ENCODE results near the gene LENG9.

Gene LENG9

GRCh38 chr19:54420068-54420382 lies 43.6 kb downstream of the LENG9 start:
- no peak for ATAC-seq

- no peak for ATAC-seq
Observed at GRCh38 chr19:54418930-54419800, 44.4 kb downstream of the LENG9 start.

DNA sequence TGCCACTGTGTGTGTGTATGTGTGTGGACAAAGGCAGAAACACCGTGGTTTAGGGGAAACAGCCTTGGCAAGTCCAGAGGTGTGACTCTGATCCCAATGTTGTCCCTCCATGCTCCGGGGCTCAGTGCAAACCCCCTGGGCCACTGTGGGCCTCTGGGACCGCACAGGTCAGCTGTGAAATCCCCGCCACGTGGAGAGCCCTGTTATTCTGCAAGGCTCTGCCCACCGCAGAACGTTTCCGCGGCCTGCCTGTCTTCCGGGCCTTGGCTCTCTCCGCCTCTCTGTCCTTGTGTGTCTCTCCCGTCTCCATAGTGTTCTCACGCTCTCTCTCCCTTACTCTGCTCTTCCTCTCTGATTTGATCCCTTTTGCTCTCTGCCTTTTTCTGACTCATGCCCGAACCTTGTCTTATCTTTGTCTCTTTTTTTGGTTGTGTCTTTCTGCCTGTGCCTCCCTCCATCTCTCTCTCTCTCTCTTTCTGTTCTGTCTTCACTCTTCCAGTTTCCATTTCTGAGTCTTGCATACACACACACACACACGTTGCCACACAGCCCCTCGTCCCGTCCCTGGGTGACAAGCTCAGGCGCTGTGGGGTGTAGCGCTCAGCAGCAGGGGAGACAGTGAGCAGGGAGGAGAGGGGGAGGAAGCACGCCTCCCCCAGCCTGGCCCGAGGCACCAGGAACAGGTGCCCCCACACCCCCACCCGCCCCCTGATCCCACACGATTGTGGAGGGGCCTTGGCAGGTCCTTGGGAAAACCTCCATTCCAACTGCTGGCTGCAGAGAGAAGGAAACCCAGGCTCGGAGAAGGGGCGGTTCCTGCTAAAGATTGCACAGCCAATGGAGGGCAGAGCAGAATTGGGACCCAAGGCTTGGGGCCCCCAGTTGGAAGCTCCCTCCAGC lies 45.3 kb downstream of the LENG9 start:
- ATAC-seq: peak; percentile 32 to 37

- no peak for ATAC-seq
Observed at GRCh38 chr19:54416695-54417491, 46.7 kb downstream of the LENG9 start.

DNA sequence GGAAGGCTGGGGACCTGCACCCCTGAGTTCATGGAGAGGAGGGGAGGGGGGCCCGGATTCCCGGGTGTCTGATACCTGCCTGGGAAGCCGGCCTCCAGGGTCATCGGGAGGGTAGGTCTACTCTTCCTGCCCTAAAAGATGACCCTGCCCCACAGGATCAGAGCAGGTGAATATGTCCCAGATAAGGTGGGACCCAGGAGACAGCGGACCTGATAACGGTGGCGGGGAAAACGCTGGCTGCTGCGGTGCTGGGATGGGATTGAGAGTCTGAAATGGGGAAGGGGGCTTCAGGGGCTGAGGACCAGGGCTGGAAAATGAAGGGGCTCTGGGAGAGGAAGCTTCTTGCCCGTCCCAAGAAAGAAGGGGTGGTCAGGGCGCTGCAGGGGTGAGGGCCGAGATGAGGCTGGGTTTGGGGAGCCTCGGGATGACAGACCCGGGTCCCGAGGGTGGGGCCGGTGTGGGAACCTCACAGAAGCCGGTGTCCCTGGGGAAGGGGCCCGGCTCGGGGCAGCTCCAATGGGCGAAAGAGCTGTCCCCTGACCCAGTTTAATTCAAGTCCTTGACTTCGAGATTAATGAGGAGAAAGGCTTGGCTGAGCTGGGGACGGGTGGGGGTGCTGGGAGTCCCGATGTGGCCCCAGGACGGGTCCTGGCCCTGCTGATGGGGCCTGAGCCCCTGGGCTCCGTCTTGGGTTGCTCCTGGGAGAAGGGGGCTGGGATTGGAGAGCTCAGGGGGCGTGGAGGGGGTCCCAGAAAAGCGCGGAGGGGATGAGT lies 47.5 kb downstream of the LENG9 start:
- no peak for ATAC-seq

- no peak for ATAC-seq
Observed at GRCh38 chr19:54415208-54415900, 48.2 kb downstream of the LENG9 start, which contains the start of gene TTYH1. Gene TTYH1 (plus strand): TSS chr19:54415464. CDS start chr19:54415553, 89 bp downstream.

DNA sequence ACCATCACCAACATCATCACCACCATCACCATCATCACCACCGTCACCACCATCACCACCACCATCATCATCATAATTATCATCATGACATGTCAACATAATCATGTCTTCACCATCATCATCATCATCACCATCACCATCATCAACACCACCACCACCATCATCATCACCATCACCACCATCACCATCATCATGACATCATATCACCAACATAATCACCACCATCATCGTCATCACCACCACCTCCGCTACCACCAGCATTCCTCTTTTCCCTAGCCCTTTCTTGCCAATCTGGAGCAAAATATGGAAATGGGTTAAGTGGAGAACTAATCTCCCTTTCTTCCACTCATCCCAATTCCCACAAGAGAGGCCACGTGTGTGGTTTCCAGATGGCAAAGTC lies 49.4 kb downstream of the LENG9 start:
- no peak for ATAC-seq

DNA sequence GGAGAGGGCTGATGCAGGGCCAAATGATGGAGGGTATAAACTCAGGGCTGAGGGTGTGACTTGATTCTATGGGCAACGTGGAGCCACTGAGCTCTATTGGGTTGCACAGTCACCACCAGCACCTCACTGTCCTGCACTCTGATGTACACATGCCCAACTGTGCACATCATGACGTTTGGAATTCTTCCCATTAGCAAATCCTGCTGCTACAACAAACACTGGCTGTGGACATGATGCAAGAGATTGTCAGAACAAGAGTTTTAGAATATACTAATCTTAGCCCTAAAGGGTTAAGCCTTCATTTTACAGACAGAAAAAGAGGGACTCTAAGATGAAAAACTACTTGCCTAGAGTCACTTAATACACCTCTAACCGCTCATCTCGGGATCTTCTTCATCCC lies 50.7 kb downstream of the LENG9 start:
- no peak for ATAC-seq

Measured in activated CD4-positive, CD25-positive, alpha-beta regulatory T cell treated with anti-CD3 and anti-CD28 coated beads, Interleukin-2, amount 50 U/mL, for 24 hours (primary cell).